GM18868 (cell line): ENCODE results near the gene PLCB4.

ENCODE experiments used
- ATAC-seq: cut with Tn5 transposase; IDR thresholded peaks from one replicate; pipeline ENCODE4 v1.9.1; 2021; ENCODE audit warnings: mild to moderate bottlenecking, moderate library complexity; ENCODE audit not compliant: unreplicated experiment

Gene PLCB4

DNA sequence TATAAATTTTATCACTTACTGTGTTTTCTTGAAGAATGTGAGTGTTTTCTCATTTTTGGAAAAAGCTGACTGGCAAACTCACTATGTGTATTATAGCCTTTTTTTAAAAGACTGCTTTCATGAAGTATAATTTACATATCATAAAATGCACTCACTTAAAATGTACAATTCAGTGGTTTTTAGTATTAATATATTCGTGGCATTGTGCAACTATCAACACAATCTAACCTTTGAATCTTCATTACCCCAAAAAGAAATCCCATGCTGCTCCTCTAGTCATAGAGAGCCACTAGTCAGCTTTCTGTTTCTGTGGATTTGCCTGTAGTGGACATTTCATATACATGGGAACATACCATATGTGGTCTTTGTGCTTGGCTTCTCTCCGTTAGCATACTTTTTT, 143.8 kb downstream of the PLCB4 start:
- ATAC-seq = no peak

GRCh38 chr20:9214685-9215084, 145.8 kb downstream of the PLCB4 start:
- ATAC-seq = no peak

DNA sequence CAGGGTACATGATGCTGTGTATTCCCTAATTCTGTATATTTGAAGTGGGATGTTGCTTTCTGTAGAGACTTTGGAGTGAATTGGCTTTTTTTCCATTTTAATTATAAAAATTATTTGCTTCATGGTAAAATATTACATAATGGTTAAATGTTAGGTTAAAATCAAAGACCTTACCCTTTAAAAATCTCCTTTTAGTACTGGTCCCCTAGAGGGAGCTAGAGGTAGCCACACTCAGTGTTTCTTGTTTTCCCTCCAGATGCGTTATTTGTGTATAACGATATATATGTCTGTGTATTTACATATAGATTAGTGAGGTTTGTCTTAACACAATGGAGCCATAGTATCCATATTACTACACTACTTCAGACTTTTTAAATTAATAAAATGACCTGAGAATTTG, 146.7 kb downstream of the PLCB4 start:
- ATAC-seq = no peak

GRCh38 chr20:9218531-9218961, 149.7 kb downstream of the PLCB4 start:
- no peak for ATAC-seq

- ATAC-seq = no peak
These were observed 152.1 kb downstream of the PLCB4 start for GRCh38 chr20:9220874-9221547.

DNA sequence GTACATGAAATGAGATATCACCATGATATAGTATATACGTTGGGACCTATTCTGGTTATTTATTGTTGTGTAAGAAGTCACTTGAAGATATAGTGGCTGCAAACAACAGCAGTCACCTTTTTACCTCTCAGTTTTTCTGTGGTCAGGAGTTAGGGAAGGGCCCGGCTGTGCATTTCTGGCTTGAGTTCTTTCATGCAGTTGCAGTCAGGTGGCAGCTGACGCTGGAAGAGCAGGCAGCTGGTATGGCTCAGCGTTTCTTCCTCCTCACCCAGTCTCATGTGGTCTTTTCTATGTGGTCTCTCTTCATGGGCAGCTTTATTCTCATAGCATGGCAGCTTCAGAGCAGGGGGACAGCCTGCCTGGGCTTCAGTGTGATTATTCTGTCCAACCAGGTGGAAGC, 154.4 kb downstream of the PLCB4 start:
- ATAC-seq = no peak

DNA sequence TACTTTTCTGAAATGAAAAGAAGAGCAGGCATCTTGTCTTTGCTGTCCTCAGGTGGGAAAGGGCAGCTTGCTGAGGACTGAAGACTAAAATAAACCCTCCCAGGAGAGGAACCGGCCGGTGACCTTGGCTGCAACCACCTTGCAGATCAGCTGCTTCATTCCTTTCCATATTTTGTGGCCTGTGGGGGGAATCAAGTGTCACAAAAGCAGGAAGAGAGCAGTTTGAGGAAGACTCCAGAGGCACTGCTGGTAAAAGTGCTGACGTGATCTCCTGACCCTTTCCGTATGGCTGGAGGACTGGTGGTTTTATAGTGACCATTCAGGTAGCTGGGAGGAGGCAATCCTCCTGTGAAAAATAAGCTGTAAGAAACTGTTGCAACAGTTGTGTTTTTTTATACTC, 157.0 kb downstream of the PLCB4 start:
- no peak for ATAC-seq

GRCh38 chr20:9227896-9228615, 159.2 kb downstream of the PLCB4 start:
- no peak for ATAC-seq

GRCh38 chr20:9228774-9229450, 160.0 kb downstream of the PLCB4 start:
- no peak for ATAC-seq

DNA sequence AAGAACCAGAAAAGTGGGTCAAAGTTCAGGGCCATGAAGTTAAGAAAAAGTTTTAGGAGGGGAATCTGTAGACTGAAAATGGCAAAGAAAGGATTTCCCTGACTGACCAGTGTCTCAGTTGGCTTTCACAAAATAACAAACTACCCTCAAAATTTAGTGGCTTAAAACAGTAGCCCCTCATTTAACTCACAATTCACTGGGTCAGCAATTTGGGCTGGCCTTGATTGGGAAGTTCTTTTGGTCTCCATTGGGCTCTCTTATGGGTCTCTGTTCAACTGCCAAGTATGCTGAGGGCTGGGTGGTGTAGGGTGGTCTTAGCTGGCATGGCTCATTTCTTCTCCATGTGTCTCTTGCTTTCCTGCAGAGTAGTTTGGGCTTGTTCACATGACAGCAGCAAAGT, 161.5 kb downstream of the PLCB4 start:
- no peak for ATAC-seq

DNA sequence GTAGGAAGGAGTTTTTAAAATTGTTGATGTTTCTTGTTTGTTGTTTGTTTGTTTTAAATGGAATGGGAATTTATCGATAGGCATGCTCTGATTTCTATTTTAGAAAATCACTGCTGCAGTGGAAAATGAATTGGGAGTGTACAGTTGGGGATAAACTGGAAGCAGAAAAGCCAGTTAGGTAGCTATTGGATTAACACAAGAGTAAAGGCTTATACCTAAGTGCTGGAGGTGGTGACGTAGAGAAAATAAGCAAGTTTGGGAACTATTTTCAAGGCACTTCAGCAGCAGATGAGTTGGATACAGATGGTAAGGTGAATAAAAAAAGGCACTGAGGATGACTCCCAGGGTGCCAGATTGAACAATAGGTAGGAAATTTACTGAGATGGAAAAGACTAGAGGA, 164.9 kb downstream of the PLCB4 start:
- no peak for ATAC-seq

- no peak for ATAC-seq
These were observed 166.6 kb downstream of the PLCB4 start for GRCh38 chr20:9235518-9235917.

GRCh38 chr20:9236458-9236857, 167.6 kb downstream of the PLCB4 start:
- no peak for ATAC-seq

DNA sequence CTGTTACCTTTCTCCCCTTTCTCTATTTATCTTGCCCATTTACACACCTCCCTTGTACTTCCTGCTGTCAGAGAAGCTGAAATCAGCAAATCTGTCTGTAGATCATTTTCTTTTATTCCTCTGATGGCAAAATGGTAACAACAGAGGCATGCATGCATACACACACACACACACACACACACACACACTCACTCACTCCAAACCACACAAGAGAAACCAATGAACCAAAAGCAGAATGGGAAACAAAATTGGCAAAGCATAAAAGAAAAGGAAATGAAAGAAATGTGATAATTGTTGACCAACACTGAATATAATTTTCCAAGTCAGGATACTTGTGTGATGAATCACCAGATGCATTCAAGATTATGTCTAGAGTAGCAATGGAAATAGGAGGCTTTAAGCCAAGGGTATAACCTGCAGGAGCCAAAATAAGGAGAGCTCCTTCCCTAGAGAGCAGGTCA, 172.4 kb downstream of the PLCB4 start:
- no peak for ATAC-seq

DNA sequence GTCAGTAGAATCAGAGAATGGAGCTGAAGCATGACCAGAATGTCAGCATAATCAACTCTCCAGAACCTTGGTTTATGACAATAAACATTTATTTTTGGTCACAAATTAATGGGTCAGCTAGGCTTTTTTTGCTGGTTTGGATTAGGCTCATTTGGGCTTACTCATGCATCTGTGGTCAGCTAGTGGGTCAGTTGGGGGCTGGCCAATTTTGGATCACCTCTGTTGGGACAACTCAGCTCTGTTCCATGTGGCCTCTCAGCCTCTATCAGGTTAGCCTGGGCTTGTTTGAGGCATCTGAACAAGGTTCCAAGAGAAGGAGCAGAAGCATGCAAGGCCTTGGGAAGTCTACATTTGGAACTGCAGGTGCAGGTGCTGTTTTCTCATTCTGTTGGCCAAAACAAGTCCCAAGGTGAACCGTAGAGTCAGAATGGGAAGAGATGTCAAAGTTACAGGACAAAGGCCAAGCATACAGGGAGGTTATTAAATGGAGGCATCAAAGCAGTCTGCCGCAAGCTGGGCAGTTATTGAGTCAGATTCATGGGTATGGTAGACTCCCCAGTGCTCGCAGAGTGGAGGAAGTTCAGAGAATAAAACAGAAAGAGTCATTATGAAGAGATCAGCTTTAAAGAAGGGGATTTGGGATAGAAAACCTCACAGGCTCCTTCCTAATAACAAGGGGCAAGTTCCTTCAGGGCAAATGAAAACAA, 173.0 kb downstream of the PLCB4 start:
- no peak for ATAC-seq

- no peak for ATAC-seq
These were observed 175.1 kb downstream of the PLCB4 start for GRCh38 chr20:9243986-9244385.

- no peak for ATAC-seq
These were observed 175.9 kb downstream of the PLCB4 start for GRCh38 chr20:9244811-9245210.

- ATAC-seq = no peak
These were observed 177.8 kb downstream of the PLCB4 start for GRCh38 chr20:9246731-9247130.

- ATAC-seq = no peak
These were observed 181.6 kb downstream of the PLCB4 start for GRCh38 chr20:9250511-9250910.

DNA sequence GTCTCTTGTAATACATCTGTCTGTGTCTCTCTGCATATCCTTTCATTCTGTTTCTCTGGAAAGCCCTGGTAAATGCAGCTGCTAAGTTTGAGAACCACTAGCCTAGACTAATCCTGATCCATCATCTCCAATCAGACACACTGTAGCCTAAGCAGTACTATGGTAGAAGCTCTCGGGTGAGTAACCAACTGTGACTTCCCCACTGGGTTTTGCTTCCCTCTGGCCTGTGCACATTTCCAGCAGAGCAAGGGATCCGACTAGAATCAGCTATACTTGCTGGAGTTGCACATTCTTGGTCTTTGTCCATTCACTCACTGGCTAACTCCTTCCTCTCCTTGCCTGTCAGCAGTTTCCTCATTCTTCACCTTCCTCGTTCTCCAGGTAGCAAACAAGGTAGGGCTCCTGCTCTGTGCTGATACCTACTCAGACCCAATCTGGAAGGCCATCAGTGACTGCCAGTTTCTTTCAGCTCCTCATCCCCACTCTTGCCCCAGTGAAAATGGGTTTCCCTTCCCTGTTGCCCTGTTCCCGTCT, 184.2 kb downstream of the PLCB4 start:
- no peak for ATAC-seq

- ATAC-seq = no peak
These were observed 186.3 kb downstream of the PLCB4 start for GRCh38 chr20:9255171-9255570.
